Measurements from ENCODE around the gene ZP2.
"Not testable (repeated sequence)": the region's sequence is repeated elsewhere in the genome, so short reads cannot be mapped to it uniquely, and the experiment has no call there.

Gene ZP2

GRCh38 chr16:21156767-21157467, 54.5 kb downstream of the ZP2 start:
- TF ChIP-seq POLR2AphosphoS5 (IDR thresholded peaks at IDR 0.05; ENCODE audit: low read depth, low read length), result no peak
- no peak for TF ChIP-seq TAF1 (IDR thresholded peaks at IDR 0.05; ENCODE audit: borderline replicate concordance, low read depth, low read length)
- TF ChIP-seq POLR2A (IDR thresholded peaks at IDR 0.05; ENCODE audit: low read depth, low read length), result no peak
- peak; percentile 28 for DNase-seq (ENCODE audit: insufficient read length)
- peak; percentile 5 for FAIRE-seq

- FAIRE-seq; DNase-seq (ENCODE audit: insufficient read length): not testable (repeated sequence)
Measured at GRCh38 chr16:21156011-21156410, 55.4 kb downstream of the ZP2 start.

GRCh38 chr16:21153124-21153729, 58.1 kb downstream of the ZP2 start:
- DNase-seq (ENCODE audit: insufficient read length); FAIRE-seq: not testable (repeated sequence)

- FAIRE-seq; DNase-seq (ENCODE audit: insufficient read length): not testable (repeated sequence)
Measured at GRCh38 chr16:21152160-21153030, 59.0 kb downstream of the ZP2 start.

GRCh38 chr16:21150375-21151001, 60.9 kb downstream of the ZP2 start, which contains the start of gene DNAH3:
Gene DNAH3, minus strand, starts transcription at chr16:21150846. Its CDS starts 527 bp downstream, at chr16:21150319.
- DNase-seq (ENCODE audit: insufficient read length), result no peak
- FAIRE-seq, result no peak
- TF ChIP-seq POLR2A (IDR thresholded peaks at IDR 0.05; ENCODE audit: low read depth, low read length) (no peak), TAF1 (IDR thresholded peaks at IDR 0.05; ENCODE audit: borderline replicate concordance, low read depth, low read length) (no peak), POLR2AphosphoS5 (IDR thresholded peaks at IDR 0.05; ENCODE audit: low read depth, low read length) (no peak)

Measured in GM12892 (cell line).